ENCODE data around the gene CYP2C19. TPM values are rescaled to one million over a fixed set of nuclear protein-coding genes. Genes with fewer than 3 reads are reported as not detected.

Gene CYP2C19
- polyA plus RNA-seq, 3 donors = not detected

GRCh38 chr10:94902080-94902479 is 139.6 kb downstream of the CYP2C19 start:
- intact Hi-C loops (cut with micrococcal nuclease) = no loop called here
- H3K27ac ChIP-seq (ENCODE audit: low read depth in 1 of 2, low read length in 2 of 2) = no peak overlapping the region
- no peak for DNase-seq

GRCh38 chr10:94902570-94902969 is 140.1 kb downstream of the CYP2C19 start:
- no peaks in the 10 kb centered on the region for H3K36me3 Mint-ChIP-seq

More at GRCh38 chr10:94902080-94902479, 139.6 kb downstream of the CYP2C19 start:
- Mint-ChIP-seq H3K27ac (no peak overlapping the region), H3K4me1 (no peaks in the 10 kb centered on the region), H3K27me3 (ENCODE audit: low read depth in 3 of 3) (no peaks in the 10 kb centered on the region), H3K9me3 (peaks cover 0 to 19% (median 9%) of the 10 kb centered on the region in 7 donors), H3K36me3 (no peaks in the 10 kb centered on the region), H3K4me3 (no peak overlapping the region)
- Histone ChIP-seq H3K36me3 (replicated peaks in 1 of 2; ENCODE audit: control insufficient read depth in 1 of 2, insufficient read depth in 2 of 2, low read length in 2 of 2) (no peaks in the 10 kb centered on the region), H3K79me2 (ENCODE audit: insufficient read depth, low read length) (no peaks in the 10 kb centered on the region), H3K9me3 (replicated peaks in 1 of 2; ENCODE audit: control insufficient read depth in 1 of 2, insufficient read depth in 1 of 2, low read length in 2 of 2) (peaks cover 0 to 10% of the 10 kb centered on the region in 2 donors), H2AFZ (ENCODE audit: insufficient read depth, low read depth, low read length, poor library complexity, severe bottlenecking) (no peak overlapping the region), H3K9ac (ENCODE audit: insufficient read depth, low read length, poor library complexity, severe bottlenecking) (no peak overlapping the region), H3K4me2 (replicated peaks; ENCODE audit: extremely low read depth, low read length, poor library complexity, severe bottlenecking) (no peak overlapping the region), H3K4me3 (replicated peaks in 1 of 3; ENCODE audit: low read depth in 2 of 3, low read length in 3 of 3) (no peak overlapping the region), H3K4me1 (ENCODE audit: control insufficient read depth in 1 of 2, insufficient read depth in 2 of 2, low read length in 2 of 2) (no peaks in the 10 kb centered on the region), H3K27me3 (ENCODE audit: control insufficient read depth in 2 of 2, insufficient read depth in 2 of 2, low read length in 2 of 2) (no peaks in the 10 kb centered on the region), H4K20me1 (ENCODE audit: insufficient read depth, low read length) (no peaks in the 10 kb centered on the region)
- TF ChIP-seq CTCF (IDR thresholded peaks at IDR 0.05) = no peak
- no CpG with 5 or more reads among the region's 1 CpG for WGBS (ENCODE audit: insufficient coverage)

More at GRCh38 chr10:94902570-94902969, 140.1 kb downstream of the CYP2C19 start:
- Histone ChIP-seq H4K20me1 (ENCODE audit: insufficient read depth, low read length) (no peaks in the 10 kb centered on the region), H3K9ac (ENCODE audit: insufficient read depth, low read length, poor library complexity, severe bottlenecking) (no peak overlapping the region), H3K27ac (ENCODE audit: low read depth in 1 of 2, low read length in 2 of 2) (no peak overlapping the region), H3K4me1 (ENCODE audit: control insufficient read depth in 1 of 2, insufficient read depth in 2 of 2, low read length in 2 of 2) (no peaks in the 10 kb centered on the region), H3K36me3 (replicated peaks in 1 of 2; ENCODE audit: control insufficient read depth in 1 of 2, insufficient read depth in 2 of 2, low read length in 2 of 2) (no peaks in the 10 kb centered on the region), H3K4me2 (replicated peaks; ENCODE audit: extremely low read depth, low read length, poor library complexity, severe bottlenecking) (no peak overlapping the region), H3K27me3 (ENCODE audit: control insufficient read depth in 2 of 2, insufficient read depth in 2 of 2, low read length in 2 of 2) (no peaks in the 10 kb centered on the region), H3K9me3 (replicated peaks in 1 of 2; ENCODE audit: control insufficient read depth in 1 of 2, insufficient read depth in 1 of 2, low read length in 2 of 2) (peaks cover 0 to 10% of the 10 kb centered on the region in 2 donors), H2AFZ (ENCODE audit: insufficient read depth, low read depth, low read length, poor library complexity, severe bottlenecking) (no peak overlapping the region), H3K4me3 (replicated peaks in 1 of 3; ENCODE audit: low read depth in 2 of 3, low read length in 3 of 3) (no peak overlapping the region), H3K79me2 (ENCODE audit: insufficient read depth, low read length) (no peaks in the 10 kb centered on the region)
- DNase-seq = no peak
- Mint-ChIP-seq H3K4me3 (no peak overlapping the region), H3K27me3 (ENCODE audit: low read depth in 3 of 3) (no peaks in the 10 kb centered on the region), H3K9me3 (peaks cover 0 to 15% (median 11%) of the 10 kb centered on the region in 7 donors), H3K4me1 (no peaks in the 10 kb centered on the region), H3K27ac (no peak overlapping the region)
- intact Hi-C loops (cut with micrococcal nuclease) = no loop called here
- no CpG with 5 or more reads among the region's 1 CpG for WGBS (ENCODE audit: insufficient coverage)
- no peak for TF ChIP-seq CTCF (IDR thresholded peaks at IDR 0.05)

Other genes starting within 250 kb of the CYP2C19 start
- under 1 TPM; 0.04 to 0.39 (median 0.07) TPM for gene HELLS, start 216.9 kb upstream of the CYP2C19 start, polyA plus RNA-seq
- gene CYP2C18, start 79.0 kb upstream of the CYP2C19 start, polyA plus RNA-seq = not detected
- gene CYP2C9, start 176.0 kb downstream of the CYP2C19 start, polyA plus RNA-seq = not detected